Measurements from ENCODE around the gene NEK9.

NEK9 gene

GRCh38 chr14:75147423-75148071, 20.7 kb upstream of the NEK9 start:
- in situ Hi-C loops (cut with HindIII; ENCODE audit: low sequenced_read_pairs), result loop anchor here (10.0 kb wide), 1 partner anchor 137 kb away; no protein-coding TSS in a partner anchor

GRCh38 chr14:75144944-75145343, 18.1 kb upstream of the NEK9 start:
- in situ Hi-C loops (cut with HindIII; ENCODE audit: low sequenced_read_pairs), result loop anchor here (5.0 to 10.0 kb wide), 2 partner anchors 32 to 140 kb away; partner anchors contain the start of gene TMED10

- in situ Hi-C loops (cut with HindIII; ENCODE audit: low sequenced_read_pairs), result loop anchor here (5.0 to 10.0 kb wide), 2 partner anchors 33 to 141 kb away; partner anchors contain the start of gene TMED10
These were observed 17.1 kb upstream of the NEK9 start for GRCh38 chr14:75143761-75144527.

- in situ Hi-C loops (cut with HindIII; ENCODE audit: low sequenced_read_pairs), result loop anchor here (5.0 to 10.0 kb wide), 2 partner anchors 35 to 142 kb away; partner anchors contain the start of gene TMED10
These were observed 15.6 kb upstream of the NEK9 start for GRCh38 chr14:75142494-75142893.

- in situ Hi-C loops (cut with HindIII; ENCODE audit: low sequenced_read_pairs), result loop anchor here (5.0 to 10.0 kb wide), 2 partner anchors 35 to 143 kb away; partner anchors contain the start of gene TMED10
These were observed 15.1 kb upstream of the NEK9 start for GRCh38 chr14:75141967-75142366.

- in situ Hi-C loops (cut with HindIII; ENCODE audit: low sequenced_read_pairs), result loop anchor here (5.0 to 10.0 kb wide), 2 partner anchors 36 to 144 kb away; partner anchors contain the start of gene TMED10
These were observed 14.2 kb upstream of the NEK9 start for GRCh38 chr14:75141062-75141461.

GRCh38 chr14:75140620-75141019, 13.8 kb upstream of the NEK9 start:
- in situ Hi-C loops (cut with HindIII; ENCODE audit: low sequenced_read_pairs), result loop anchor here (5.0 to 10.0 kb wide), 2 partner anchors 37 to 144 kb away; partner anchors contain the start of gene TMED10

- in situ Hi-C loops (cut with HindIII; ENCODE audit: low sequenced_read_pairs), result no loop called here
These were observed 12.3 kb upstream of the NEK9 start for GRCh38 chr14:75139185-75139584.

GRCh38 chr14:75138492-75138891, 11.6 kb upstream of the NEK9 start:
- in situ Hi-C loops (cut with HindIII; ENCODE audit: low sequenced_read_pairs), result no loop called here

GRCh38 chr14:75134644-75135043, 7.8 kb upstream of the NEK9 start:
- in situ Hi-C loops (cut with HindIII; ENCODE audit: low sequenced_read_pairs), result no loop called here

GRCh38 chr14:75133597-75133996, 6.7 kb upstream of the NEK9 start:
- in situ Hi-C loops (cut with HindIII; ENCODE audit: low sequenced_read_pairs), result no loop called here

- in situ Hi-C loops (cut with HindIII; ENCODE audit: low sequenced_read_pairs), result no loop called here
These were observed 5.7 kb upstream of the NEK9 start for GRCh38 chr14:75132382-75133086.

- in situ Hi-C loops (cut with HindIII; ENCODE audit: low sequenced_read_pairs), result loop anchor here (5.0 kb wide), 1 partner anchor 174 kb away; no protein-coding TSS in a partner anchor
These were observed 1.7 kb upstream of the NEK9 start for GRCh38 chr14:75128596-75128990.

GRCh38 chr14:75127903-75128595, 1.2 kb upstream of the NEK9 start:
- in situ Hi-C loops (cut with HindIII; ENCODE audit: low sequenced_read_pairs), result loop anchor here (5.0 kb wide), 1 partner anchor 174 kb away; no protein-coding TSS in a partner anchor

- in situ Hi-C loops (cut with HindIII; ENCODE audit: low sequenced_read_pairs), result loop anchor here (5.0 kb wide), 1 partner anchor 175 kb away; no protein-coding TSS in a partner anchor
These were observed 599 bp upstream of the NEK9 start for GRCh38 chr14:75127474-75127820.

GRCh38 chr14:75126121-75126544, 715 bp downstream of the NEK9 start:
- in situ Hi-C loops (cut with HindIII; ENCODE audit: low sequenced_read_pairs), result loop anchor here (5.0 kb wide), 1 partner anchor 176 kb away; no protein-coding TSS in a partner anchor

GRCh38 chr14:75125617-75126016, 1.2 kb downstream of the NEK9 start:
- in situ Hi-C loops (cut with HindIII; ENCODE audit: low sequenced_read_pairs), result loop anchor here (5.0 kb wide), 1 partner anchor 177 kb away; no protein-coding TSS in a partner anchor

- in situ Hi-C loops (cut with HindIII; ENCODE audit: low sequenced_read_pairs), result no loop called here
These were observed 2.9 kb downstream of the NEK9 start for GRCh38 chr14:75123991-75124390.

- in situ Hi-C loops (cut with HindIII; ENCODE audit: low sequenced_read_pairs), result no loop called here
These were observed 5.3 kb downstream of the NEK9 start for GRCh38 chr14:75121552-75121951.

Data from DLD1 (cell line).